ENCODE measurements around the gene OR4B1.

The OR4B1 gene

GRCh38 chr11:48244804-48245203 lies 28.2 kb downstream of the OR4B1 start, which contains the start of gene OR4X2:
TSS of gene OR4X2 (plus strand) at chr11:48245104. CDS start at chr11:48245104, 0 bp downstream.
- Histone ChIP-seq H3K4me2 (ENCODE audit: low read length) (no peak within 1 kb of the TSS), H3K4me1 (ENCODE audit: insufficient read depth, low read length, severe bottlenecking) (no peaks in the 10 kb centered on the region), H4K20me1 (ENCODE audit: insufficient read depth, low read length) (no peaks in the 10 kb centered on the region), H3K36me3 (ENCODE audit: insufficient read depth, low read length) (no peaks in the 10 kb centered on the region), H3K9ac (ENCODE audit: low read length) (no peak within 1 kb of the TSS), H3K79me2 (ENCODE audit: insufficient read depth, low read length) (no peaks in the 10 kb centered on the region), H3K9me2 (ENCODE audit: low read depth, low read length) (no peaks in the 10 kb centered on the region), H3K9me3 (ENCODE audit: low read length) (peaks cover 6% of the 10 kb centered on the region; the same call in 1 of the 2 replicates), H3K27ac (ENCODE audit: low read depth, low read length, poor library complexity, severe bottlenecking) (no peak within 1 kb of the TSS), H2AFZ (ENCODE audit: low read length) (no peak within 1 kb of the TSS), H3K4me3 (ENCODE audit: low read depth, low read length, poor library complexity, severe bottlenecking) (no peak within 1 kb of the TSS), H3F3A (ENCODE audit: insufficient read depth, low read length) (no peaks in the 10 kb centered on the region), H3K27me3 (ENCODE audit: insufficient read depth, low read length) (no peaks in the 10 kb centered on the region)
- no peak for TF ChIP-seq EZH2 (IDR thresholded peaks at IDR 0.05; ENCODE audit: borderline replicate concordance, low read length)
- no peak for TF ChIP-seq CTCF (IDR thresholded peaks at IDR 0.05; ENCODE audit: low read length)

DNA sequence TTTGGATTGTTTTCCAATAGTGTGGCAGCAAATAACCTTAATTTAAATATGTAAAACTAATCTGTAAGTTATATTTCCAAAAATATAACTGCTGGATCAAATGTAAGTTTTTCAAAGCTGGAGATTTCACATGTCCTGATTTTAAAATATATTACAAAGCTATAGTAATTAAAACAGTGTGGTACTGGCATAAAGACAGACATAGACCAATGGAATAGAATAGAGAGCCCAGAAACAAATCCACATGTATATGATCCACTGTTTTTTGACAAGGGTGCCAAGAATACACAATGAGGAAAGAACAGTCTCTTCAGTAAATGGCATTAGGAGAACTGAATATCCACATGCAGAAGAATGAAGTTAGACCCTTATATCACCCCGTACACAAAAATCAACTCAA lies 32.3 kb downstream of the OR4B1 start:
- no peaks in the 10 kb centered on the region for H3K4me1 ChIP-seq (ENCODE audit: insufficient read depth, low read length, severe bottlenecking)
- no peaks in the 10 kb centered on the region for H3K36me3 ChIP-seq (ENCODE audit: insufficient read depth, low read length)
- no peaks in the 10 kb centered on the region for H3K27me3 ChIP-seq (ENCODE audit: insufficient read depth, low read length)
- H3K4me3 ChIP-seq (ENCODE audit: low read depth, low read length, poor library complexity, severe bottlenecking): no peak overlapping the region
- H2AFZ ChIP-seq (ENCODE audit: low read length): no peak overlapping the region
- no peak overlapping the region for H3K9ac ChIP-seq (ENCODE audit: low read length)
- no peaks in the 10 kb centered on the region for H3K79me2 ChIP-seq (ENCODE audit: insufficient read depth, low read length)
- H3K9me2 ChIP-seq (ENCODE audit: low read depth, low read length): no peaks in the 10 kb centered on the region
- H3F3A ChIP-seq (ENCODE audit: insufficient read depth, low read length): no peaks in the 10 kb centered on the region
- no peak overlapping the region for H3K4me2 ChIP-seq (ENCODE audit: low read length)
- TF ChIP-seq EZH2 (IDR thresholded peaks at IDR 0.05; ENCODE audit: borderline replicate concordance, low read length) (no peak), CTCF (IDR thresholded peaks at IDR 0.05; ENCODE audit: low read length) (no peak)
- H3K9me3 ChIP-seq (ENCODE audit: low read length): peaks cover 8% of the 10 kb centered on the region; the same call in 1 of the 2 replicates
- H3K27ac ChIP-seq (ENCODE audit: low read depth, low read length, poor library complexity, severe bottlenecking): no peak overlapping the region
- H4K20me1 ChIP-seq (ENCODE audit: insufficient read depth, low read length): no peaks in the 10 kb centered on the region

DNA sequence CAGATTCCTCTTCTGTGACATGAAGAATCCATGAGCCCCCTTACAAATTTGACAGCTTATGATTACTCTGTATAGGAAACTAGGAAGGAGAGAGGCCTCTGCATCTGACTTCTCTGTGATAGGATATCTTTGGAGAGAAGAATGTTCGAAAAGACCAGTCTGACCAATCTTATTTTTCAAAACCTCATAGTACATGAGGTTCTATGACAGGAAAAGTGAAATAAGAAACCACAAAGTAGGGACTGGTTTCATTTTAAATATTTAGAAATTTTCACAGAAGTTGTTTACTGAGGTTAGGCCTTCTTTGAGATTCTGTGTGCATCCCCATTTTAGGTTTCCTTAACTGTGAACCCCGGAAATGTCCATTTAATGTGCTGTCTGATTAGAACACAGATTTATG lies 45.0 kb downstream of the OR4B1 start:
- Histone ChIP-seq H3K27me3 (ENCODE audit: insufficient read depth, low read length) (no peaks in the 10 kb centered on the region), H2AFZ (ENCODE audit: low read length) (no peak overlapping the region), H3K27ac (ENCODE audit: low read depth, low read length, poor library complexity, severe bottlenecking) (no peak overlapping the region), H3K79me2 (ENCODE audit: insufficient read depth, low read length) (no peaks in the 10 kb centered on the region), H3K4me2 (ENCODE audit: low read length) (no peak overlapping the region), H3F3A (ENCODE audit: insufficient read depth, low read length) (no peaks in the 10 kb centered on the region), H3K9me3 (ENCODE audit: low read length) (no peaks in the 10 kb centered on the region), H4K20me1 (ENCODE audit: insufficient read depth, low read length) (no peaks in the 10 kb centered on the region), H3K4me1 (ENCODE audit: insufficient read depth, low read length, severe bottlenecking) (no peaks in the 10 kb centered on the region), H3K9me2 (ENCODE audit: low read depth, low read length) (no peaks in the 10 kb centered on the region), H3K9ac (ENCODE audit: low read length) (no peak overlapping the region), H3K36me3 (ENCODE audit: insufficient read depth, low read length) (no peaks in the 10 kb centered on the region), H3K4me3 (ENCODE audit: low read depth, low read length, poor library complexity, severe bottlenecking) (no peak overlapping the region)
- TF ChIP-seq CTCF (IDR thresholded peaks at IDR 0.05; ENCODE audit: low read length) (no peak), EZH2 (IDR thresholded peaks at IDR 0.05; ENCODE audit: borderline replicate concordance, low read length) (no peak)
